GM10847 (cell line): ENCODE results near the gene RFTN2.

Source experiments
- POLR2A ChIP-seq: IDR thresholded peaks from 2 replicates; pipeline ENCODE4 v1.6.1; 2011; ENCODE audit not compliant: insufficient read length; ENCODE audit errors: extremely low read depth

The RFTN2 gene

DNA sequence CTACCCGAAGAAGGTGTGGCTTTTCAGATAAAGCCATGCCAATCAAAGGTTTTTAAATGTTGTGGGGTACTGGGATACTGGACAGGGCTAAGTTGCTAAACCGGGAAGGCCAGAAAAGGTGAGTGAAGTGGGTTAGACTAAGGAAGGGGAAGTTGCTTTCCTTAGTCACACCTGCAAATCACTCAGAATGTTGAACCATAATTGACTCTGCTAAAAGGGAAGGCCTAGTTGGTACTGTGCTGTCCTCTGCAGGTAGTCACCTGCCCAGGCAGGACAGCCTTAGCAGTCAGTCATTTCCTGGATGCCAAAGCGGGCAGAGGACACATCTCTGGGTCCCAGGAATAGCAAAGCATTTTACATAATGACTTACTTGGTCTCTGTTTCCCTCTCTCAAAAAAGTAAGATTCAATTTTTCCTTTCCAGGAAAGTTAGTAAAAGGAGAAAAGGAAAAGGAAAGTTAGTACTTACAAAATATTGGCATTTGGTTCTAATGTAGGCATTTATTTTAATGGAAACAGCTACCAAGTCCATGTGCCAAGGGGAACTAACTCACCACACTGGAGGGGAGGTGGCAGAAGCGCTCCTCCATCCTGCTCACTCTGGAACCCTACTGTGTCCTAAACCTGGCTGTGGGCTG, 60.3 kb downstream of the RFTN2 start:
- TF ChIP-seq POLR2A, result no peak

DNA sequence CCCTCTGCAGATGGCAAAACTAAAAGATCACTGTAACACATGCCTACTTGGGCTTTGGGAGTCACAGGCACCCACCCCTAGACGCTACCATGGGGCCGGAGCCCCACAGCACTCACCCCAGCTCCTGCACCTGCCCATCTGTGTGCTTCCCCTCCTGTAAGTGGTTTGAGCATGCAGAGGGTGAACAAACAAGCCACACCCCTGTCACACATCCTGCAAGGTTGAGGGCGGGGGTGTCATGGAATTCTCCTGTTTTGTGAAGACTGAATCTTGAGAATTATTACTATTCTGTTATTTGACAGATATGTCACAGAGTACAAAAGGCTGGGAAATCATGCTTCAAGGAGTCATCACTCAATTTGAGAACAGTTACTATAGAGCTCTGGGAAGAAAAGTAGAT, 60.9 kb downstream of the RFTN2 start:
- no peak for TF ChIP-seq POLR2A

DNA sequence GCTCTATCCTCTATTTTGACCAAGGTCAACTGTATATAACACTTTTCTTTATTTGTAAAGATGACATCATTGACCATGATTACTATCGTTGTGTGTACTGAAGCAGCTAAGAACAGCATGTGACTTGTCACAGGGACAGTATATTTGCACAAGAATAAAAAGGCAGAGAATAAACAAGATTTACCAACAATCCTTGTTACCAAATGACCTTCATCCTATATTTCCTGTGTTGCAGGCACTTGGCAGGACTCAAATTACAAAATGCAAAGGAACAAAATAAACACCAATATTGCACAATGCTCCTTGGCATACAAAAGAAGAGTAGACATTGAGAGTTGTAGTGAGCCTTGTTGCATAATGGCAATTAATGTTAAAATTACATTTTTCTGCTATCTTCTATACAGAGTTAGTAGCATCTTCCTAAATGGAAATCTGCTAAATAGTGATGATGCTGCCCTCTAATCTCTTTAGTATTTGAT, 61.8 kb downstream of the RFTN2 start:
- TF ChIP-seq POLR2A, result no peak

DNA sequence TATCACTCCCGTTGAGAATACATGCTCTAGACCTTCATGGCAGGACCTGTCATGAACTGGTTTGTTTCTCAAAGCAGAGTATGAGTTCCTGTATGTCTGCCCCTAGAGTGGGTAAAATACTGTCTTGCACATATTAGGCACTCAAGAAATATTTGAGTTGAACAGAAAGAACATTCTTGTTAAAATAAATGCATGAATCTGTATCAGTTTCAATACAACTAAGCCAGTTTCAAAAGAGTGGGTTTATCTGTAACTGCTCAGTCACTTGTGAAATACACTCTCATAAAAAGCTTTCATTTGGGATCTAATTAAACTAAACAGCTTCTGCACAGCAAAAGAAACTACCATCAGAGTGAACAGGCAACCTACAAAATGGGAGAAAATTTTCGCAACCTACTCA, 69.2 kb downstream of the RFTN2 start:
- TF ChIP-seq POLR2A, result no peak

DNA sequence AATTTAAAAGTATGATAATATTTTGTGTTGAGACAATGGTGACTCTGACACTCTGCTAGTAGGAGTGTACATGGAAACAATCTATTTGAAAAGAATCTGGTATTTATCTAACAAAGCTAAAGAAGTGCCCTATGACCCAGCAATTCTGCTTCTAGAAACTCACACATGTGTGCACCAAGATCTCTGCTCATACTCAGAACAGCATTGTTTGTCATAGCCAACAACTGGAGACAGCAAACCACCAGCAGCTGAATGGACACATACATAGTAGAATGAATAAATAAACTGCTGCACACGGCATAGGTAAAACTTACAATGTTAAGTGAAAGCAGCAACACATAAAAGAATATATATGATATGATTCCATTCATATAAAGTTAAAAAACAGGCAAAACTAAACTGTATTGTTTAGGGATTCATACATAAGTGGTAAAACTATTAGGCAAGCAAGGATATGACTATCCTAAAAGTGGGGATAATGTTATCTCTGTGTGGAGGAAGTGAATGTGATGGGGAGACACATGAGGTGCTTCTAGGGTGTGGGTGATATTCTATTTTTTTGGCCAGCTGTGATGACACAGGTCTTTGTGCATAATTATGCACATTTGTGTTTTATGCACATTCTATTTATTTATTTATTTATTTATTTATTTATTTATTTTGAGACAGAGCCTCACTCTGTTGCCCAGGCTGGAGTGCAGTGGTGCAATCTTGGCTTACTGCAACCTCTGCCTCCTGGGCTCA, 71.1 kb downstream of the RFTN2 start:
- TF ChIP-seq POLR2A, result no peak

DNA sequence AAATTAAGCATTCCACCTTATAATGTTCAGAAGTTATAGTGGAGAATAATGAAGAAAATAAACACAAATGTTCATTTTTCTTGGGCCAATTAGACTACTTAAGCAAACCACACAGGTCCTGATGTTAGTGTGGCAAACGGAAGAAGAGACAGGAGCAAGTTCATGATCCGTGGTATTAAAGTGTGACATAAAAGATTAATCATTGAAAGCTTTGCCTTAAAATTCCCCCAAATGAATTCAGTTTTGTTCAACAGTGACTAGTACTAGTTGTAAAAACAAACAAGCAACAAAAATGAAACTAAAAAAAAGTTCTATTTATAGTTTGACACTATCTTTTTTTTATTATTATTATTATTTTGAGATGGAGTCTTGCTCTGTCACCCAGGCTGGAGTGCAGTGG, 73.7 kb downstream of the RFTN2 start:
- no peak for TF ChIP-seq POLR2A

DNA sequence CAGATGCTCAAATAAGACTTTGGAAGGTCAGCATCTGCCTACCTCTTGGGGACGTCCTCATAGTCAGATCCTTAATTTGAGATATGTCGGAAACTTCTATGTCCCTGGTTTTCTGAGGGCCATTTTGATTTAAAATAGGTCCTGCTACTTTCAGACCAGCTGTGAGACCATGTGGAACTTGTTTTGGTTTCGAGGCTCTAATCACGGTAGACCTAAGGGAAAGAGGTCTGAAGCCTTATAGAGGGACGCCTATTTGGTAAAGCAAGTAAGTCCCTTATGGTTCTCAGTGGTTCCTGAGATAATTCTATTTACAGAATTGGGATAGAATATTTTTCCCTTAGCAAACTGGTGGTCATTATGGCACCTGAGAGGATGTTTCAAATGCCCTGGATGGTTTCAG, 75.1 kb downstream of the RFTN2 start:
- TF ChIP-seq POLR2A, result no peak

DNA sequence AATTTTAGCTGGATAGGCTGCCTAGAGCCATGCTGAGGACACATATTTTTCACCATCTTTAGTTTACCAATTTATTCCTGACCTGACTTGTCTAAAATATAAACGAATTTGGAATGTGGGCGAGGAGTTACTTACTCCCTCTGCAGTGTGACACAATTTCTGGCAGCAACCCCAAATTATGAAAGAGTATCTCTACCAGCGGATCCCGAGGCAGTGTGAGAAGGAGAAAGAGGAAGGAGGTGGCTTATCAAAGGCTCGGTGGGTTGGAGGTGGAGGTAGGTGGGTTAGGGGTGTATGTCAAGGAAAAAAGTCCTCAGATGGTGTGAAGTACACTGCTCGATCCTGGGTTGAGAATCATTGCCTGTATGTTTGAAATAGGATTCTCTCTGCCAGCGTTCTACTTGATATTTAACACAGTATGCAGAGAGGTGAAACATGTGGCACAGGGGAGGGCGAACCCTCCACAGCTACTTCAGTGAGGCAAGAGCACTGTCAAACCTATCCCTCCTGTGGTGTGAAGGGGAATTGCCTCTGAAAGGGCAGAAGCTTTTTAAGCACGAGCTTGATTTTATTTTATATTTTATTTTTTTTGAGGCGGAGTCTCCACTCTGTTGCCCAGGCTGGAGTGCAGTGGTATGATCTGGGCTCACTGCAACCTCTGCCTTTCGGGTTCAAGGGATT, 76.0 kb downstream of the RFTN2 start:
- no peak for TF ChIP-seq POLR2A

DNA sequence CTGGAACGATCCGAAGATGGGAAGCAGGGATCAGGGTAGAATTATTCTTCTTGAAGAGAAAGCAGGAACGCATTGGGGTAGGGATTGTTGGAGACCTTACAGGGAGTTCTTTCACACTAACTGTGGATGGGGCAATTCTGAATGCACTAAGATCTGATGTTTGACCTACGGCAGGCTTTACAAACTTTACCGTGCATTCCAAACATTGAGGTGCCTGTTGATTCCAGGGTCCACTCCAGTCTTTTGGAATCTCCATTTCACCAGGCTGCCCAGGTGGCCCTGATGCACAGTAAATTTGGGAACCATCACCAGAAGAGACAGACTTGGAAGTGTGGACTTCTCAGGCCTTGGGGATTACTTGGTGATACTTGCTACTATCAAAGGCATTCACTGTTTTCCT, 76.9 kb downstream of the RFTN2 start:
- TF ChIP-seq POLR2A, result no peak

DNA sequence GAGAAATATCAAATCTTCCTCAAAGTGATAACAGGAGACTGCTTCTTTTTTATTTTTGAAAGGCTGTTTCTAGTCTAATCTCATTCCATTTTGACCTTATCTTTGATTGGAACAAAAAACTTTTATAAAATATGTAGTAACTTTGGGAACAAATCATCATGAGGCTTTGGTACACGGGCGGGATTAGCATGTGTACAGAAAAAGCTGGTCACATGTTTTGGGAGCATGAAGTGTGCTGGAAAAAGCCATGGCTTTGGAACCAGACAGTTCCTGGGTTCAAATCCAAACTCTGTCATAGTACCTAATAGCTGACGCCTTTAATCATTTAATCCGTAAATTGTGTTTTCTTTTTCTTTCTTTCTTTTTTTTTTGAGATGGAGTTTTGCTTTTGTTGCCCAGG, 78.2 kb downstream of the RFTN2 start:
- no peak for TF ChIP-seq POLR2A

DNA sequence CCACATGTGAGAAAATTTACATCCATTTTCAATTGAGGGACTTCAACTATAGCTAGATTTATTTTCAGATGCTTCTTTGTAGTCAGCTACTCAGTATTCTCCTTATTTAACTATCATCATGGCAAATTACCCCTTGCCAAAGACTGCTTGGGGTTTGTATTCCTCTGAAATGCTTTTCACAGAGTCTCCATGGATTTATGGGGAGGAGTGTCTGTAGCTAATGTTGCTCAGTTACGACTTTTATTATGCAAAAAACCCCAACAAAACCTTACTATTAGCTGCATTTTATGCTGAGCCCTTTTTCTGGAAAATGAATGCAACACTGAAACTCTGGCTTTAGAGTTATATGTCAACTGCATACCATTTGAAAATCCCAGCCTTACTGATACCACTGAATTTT, 78.6 kb downstream of the RFTN2 start:
- TF ChIP-seq POLR2A, result no peak

DNA sequence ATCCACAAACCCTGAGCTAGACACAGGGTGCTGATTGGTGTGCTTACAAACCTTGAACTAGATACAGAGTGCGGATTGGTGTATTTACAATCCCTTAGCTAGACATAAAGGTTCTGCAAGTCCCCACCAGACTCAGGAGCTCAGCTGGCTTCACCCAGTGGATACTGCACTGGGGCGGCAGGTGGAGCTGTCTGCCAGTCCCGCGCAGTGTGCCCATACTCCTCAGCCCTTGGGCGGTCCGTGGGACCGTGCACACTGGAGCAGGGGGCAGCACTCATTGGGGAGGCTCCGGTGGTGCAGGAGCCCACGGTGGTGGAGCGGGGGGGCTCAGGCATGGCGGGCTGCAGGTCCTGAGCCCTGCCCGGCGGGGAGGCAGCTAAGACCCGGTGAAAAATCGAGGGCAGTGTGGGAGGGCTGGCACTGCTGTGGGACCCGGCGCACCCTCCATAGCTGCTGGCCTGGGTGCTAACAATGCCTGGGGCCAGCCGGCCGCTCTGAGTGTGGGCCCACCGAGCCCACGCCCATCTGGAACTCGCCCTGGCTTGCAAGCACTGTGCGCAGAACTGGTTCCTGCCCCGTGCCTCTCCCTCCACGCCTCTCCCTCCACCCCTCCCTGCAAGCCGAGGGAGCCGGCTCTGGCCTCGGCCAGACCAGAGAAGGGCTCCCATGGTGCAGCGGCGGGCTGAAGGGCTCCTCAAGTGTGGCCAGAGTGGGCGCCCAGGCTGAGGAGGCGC, 83.9 kb downstream of the RFTN2 start:
- TF ChIP-seq POLR2A, result no peak

DNA sequence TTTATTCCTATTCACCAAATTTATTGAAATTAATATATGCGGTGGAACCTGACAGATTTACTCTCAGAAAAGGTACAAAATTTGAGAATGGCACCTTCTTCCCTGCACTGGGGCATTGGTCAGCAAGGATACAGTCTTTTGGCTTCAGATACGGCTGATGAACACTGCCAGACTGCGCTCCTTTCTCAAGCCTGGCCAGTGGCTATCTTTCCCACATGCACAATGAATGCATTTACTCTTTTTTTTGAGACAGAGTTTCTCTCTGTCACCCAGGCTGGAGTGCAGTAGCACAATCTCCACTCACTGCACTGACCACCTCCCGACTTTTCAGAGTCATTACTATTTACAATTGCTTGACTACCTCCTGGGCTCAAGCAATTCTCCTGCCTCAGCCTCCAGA, 97.9 kb downstream of the RFTN2 start:
- TF ChIP-seq POLR2A, result no peak

DNA sequence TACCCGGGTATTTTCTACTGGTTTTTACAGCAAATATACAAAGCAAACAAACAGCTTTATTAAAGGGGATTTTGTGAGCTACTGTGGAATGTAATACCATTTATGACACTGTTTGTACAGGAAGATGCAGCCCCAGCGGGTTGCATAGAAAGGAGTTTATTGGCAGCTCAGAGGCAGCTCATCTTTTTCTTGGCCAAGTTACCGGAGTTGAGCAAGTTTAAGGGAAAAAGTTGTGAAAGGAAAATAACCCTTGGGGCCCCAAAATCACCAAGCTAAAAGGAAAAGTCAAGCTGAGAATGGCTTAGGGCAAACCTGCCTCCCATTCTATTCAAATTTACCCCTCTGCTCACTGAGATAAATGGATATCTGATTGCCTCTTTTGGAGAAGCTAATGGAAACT, 98.8 kb downstream of the RFTN2 start:
- no peak for TF ChIP-seq POLR2A

DNA sequence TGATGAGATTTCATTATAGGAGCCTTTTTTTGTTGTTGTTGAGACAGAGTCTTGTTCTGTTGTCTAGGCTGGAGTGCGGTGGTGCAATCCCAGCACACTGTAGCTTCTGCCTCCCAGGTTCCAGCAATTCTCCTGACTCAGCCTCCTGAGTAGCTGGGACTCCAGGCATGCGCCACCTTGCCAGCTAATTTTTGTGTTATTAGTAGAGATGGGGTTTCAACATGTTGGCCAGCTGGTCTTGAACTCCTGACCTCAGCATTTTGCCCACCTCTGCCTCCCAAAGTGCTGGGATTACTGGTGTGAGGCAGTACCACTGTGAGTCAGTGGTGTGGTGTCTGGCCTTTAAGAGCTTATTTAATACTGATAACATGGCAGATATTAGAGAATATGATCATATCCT, 99.4 kb downstream of the RFTN2 start:
- no peak for TF ChIP-seq POLR2A

DNA sequence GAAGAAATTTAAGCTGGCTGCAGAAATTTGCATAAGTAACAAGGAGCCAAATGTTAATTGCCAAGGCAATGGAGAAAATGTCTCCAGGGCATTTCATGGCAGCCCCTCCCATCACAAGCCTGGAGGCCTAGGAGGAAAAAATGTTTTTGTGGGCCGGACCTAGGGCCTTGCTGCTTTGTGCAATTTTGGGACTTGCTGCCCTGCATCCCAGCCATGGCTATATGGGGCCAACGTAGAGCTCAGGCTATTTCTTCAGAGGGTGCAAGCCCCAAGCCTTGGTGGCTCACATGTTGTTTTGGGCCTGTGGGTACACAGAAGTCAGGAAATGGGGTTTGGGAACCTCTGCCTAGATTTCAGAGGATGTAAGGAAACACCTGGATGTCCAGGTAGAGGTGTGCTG, 101.8 kb downstream of the RFTN2 start:
- no peak for TF ChIP-seq POLR2A
